Neural cell (in vitro differentiated cells): Measurements from ENCODE around the gene SMIM22. TPM values are rescaled to one million over a fixed set of nuclear protein-coding genes. Genes with fewer than 3 reads are reported as not detected.

Experiments
- H2AFZ ChIP-seq: fragments of 200-600, 300-800 bp; sonication (generic), shearing (Covaris generic); 2 replicates; pipeline ENCODE4 v1.6.0; 2014; ENCODE audit warnings: low read depth, mild to moderate bottlenecking, antibody characterized with exemption, low read length, moderate library complexity
- H3F3A ChIP-seq: fragments of 200-600 bp; shearing (Covaris generic); 2 replicates; pipeline ENCODE4 v1.6.1; 2016; ENCODE audit warnings: mild to moderate bottlenecking, moderate library complexity, mixed read lengths, antibody characterized with exemption, low read length; ENCODE audit not compliant: insufficient read depth, poor library complexity, severe bottlenecking
- H3K27ac ChIP-seq: fragments of 200-600, 300-800 bp; sonication (generic), shearing (Covaris generic); 2 replicates; pipeline ENCODE4 v1.5.1; 2014; ENCODE audit warnings: mild to moderate bottlenecking, low read length, moderate library complexity
- H3K27me3 ChIP-seq: fragments of 300-800, 200-600 bp; sonication (generic), shearing (Covaris generic); 2 replicates; pipeline ENCODE4 v1.6.0; 2014; ENCODE audit warnings: mild to moderate bottlenecking, low read depth, low read length, moderate library complexity; ENCODE audit not compliant: insufficient read depth
- H3K36me3 ChIP-seq: fragments of 300-800, 200-600 bp; sonication (generic), shearing (Covaris generic); 2 replicates; pipeline ENCODE4 v1.5.1; 2014; ENCODE audit warnings: mild to moderate bottlenecking, antibody characterized with exemption, low read length, moderate library complexity; ENCODE audit not compliant: insufficient read depth
- H3K4me2 ChIP-seq: fragments of 300-800, 200-600 bp; sonication (generic), shearing (Covaris generic); 2 replicates; pipeline ENCODE4 v1.6.0; 2014; ENCODE audit warnings: mild to moderate bottlenecking, low read length
- H3K4me3 ChIP-seq: fragments of 300-800, 200-600 bp; sonication (generic), shearing (Covaris generic); 2 replicates; pipeline ENCODE4 v1.5.1; 2014; ENCODE audit warnings: mild to moderate bottlenecking, low read length, moderate library complexity
- H3K79me2 ChIP-seq: fragments of 200-600 bp; shearing (Covaris generic); replicated peaks from 2 replicates; pipeline ENCODE4 v1.6.0; 2014; ENCODE audit warnings: mild to moderate bottlenecking, low read length, moderate library complexity; ENCODE audit not compliant: insufficient read depth
- H3K9ac ChIP-seq: fragments of 300-800, 200-600 bp; sonication (generic), shearing (Covaris generic); 2 replicates; pipeline ENCODE4 v1.6.1; 2016; ENCODE audit warnings: mild to moderate bottlenecking, low read length, mixed read lengths
- H3K9me2 ChIP-seq: fragments of 200-600 bp; shearing (Covaris generic); 2 replicates; pipeline ENCODE4 v1.6.1; 2016; ENCODE audit warnings: mild to moderate bottlenecking, low read length, mixed read lengths; ENCODE audit not compliant: insufficient read depth
- H3K9me3 ChIP-seq: fragments of 200-600, 300-800 bp; sonication (generic), shearing (Covaris generic); 2 replicates; pipeline ENCODE4 v1.6.1; 2016; ENCODE audit warnings: mild to moderate bottlenecking, mixed run types, low read length, moderate library complexity, mixed read lengths
- H4K20me1 ChIP-seq: fragments of 200-600 bp; shearing (Covaris generic); 2 replicates; pipeline ENCODE4 v1.6.1; 2016; ENCODE audit warnings: mild to moderate bottlenecking, mixed run types; ENCODE audit not compliant: insufficient read depth
- EP300 ChIP-seq: fragments of 450-650 bp; conservative IDR thresholded peaks from 2 replicates; pipeline ENCODE4 v1.6.1; 2014; ENCODE audit warnings: antibody characterized with exemption, mild to moderate bottlenecking, moderate library complexity; ENCODE audit not compliant: poor library complexity, severe bottlenecking
- EZH2 ChIP-seq: fragments of 200-600, 300-800 bp; shearing (Covaris generic), sonication (generic); IDR thresholded peaks from 2 replicates; pipeline ENCODE4 v1.6.1; 2014; ENCODE audit warnings: antibody characterized with exemption, low read length, borderline replicate concordance, mild to moderate bottlenecking; ENCODE audit not compliant: insufficient read depth, poor library complexity, severe bottlenecking
- MXI1 ChIP-seq: fragments of 450-650 bp; conservative IDR thresholded peaks from 2 replicates; pipeline ENCODE4 v1.6.1; 2014; ENCODE audit warnings: antibody characterized with exemption, mild to moderate bottlenecking; ENCODE audit not compliant: poor library complexity, severe bottlenecking
- POLR2AphosphoS5 ChIP-seq: IDR thresholded peaks from 2 replicates; pipeline ENCODE4 v1.6.1; 2012
- RAD21 ChIP-seq: fragments of 450-650 bp; conservative IDR thresholded peaks from 2 replicates; pipeline ENCODE4 v1.6.1; 2014; ENCODE audit warnings: antibody characterized with exemption, mild to moderate bottlenecking, moderate library complexity
- REST ChIP-seq: IDR thresholded peaks from 2 replicates; pipeline ENCODE4 v1.6.1; 2012; ENCODE audit warnings: borderline replicate concordance
- SMC3 ChIP-seq: fragments of 450-650 bp; conservative IDR thresholded peaks from 2 replicates; pipeline ENCODE4 v1.6.1; 2014; ENCODE audit warnings: antibody characterized with exemption, mild to moderate bottlenecking, moderate library complexity; ENCODE audit not compliant: poor library complexity
- TAF1 ChIP-seq: IDR thresholded peaks from 2 replicates; pipeline ENCODE4 v1.6.1; 2012; ENCODE audit warnings: low read depth
- polyA plus RNA-seq: library from polyadenylated mRNA; depleted of rRNA; stranded (reverse); fragments of >200 nt; gene quantifications from 2 replicates; pipeline ENCODE4 v1.2.3, GENCODE V29; 2014
- TF ChIP-seq, protein P1 (sequence below): fragments of 450-650 bp; IDR thresholded peaks from 2 replicates; pipeline ENCODE4 v1.5.1; 2014; ENCODE audit warnings: antibody characterized with exemption, mild to moderate bottlenecking, moderate library complexity; ENCODE audit not compliant: poor library complexity, severe bottlenecking

SMIM22 gene
- polyA plus RNA-seq, 1 donor from 2014 or later, result not detected

- H3K9ac ChIP-seq, result peak overlapping the region; percentile 83
- H3K4me2 ChIP-seq, result peak overlapping the region; percentile 99
- peak overlapping the region; percentile 86 for H3K27ac ChIP-seq
- H3F3A ChIP-seq, result no peaks in the 10 kb centered on the region
- no peaks in the 10 kb centered on the region for H3K36me3 ChIP-seq
- no peaks in the 10 kb centered on the region for H3K9me3 ChIP-seq
- peak overlapping the region; percentile 83 for H2AFZ ChIP-seq
- no peak for TF ChIP-seq EP300
- no peak for TF ChIP-seq EZH2
- TF ChIP-seq POLR2AphosphoS5, result no peak
- TF ChIP-seq SMC3, result no peak
- TF ChIP-seq, protein P1, sequence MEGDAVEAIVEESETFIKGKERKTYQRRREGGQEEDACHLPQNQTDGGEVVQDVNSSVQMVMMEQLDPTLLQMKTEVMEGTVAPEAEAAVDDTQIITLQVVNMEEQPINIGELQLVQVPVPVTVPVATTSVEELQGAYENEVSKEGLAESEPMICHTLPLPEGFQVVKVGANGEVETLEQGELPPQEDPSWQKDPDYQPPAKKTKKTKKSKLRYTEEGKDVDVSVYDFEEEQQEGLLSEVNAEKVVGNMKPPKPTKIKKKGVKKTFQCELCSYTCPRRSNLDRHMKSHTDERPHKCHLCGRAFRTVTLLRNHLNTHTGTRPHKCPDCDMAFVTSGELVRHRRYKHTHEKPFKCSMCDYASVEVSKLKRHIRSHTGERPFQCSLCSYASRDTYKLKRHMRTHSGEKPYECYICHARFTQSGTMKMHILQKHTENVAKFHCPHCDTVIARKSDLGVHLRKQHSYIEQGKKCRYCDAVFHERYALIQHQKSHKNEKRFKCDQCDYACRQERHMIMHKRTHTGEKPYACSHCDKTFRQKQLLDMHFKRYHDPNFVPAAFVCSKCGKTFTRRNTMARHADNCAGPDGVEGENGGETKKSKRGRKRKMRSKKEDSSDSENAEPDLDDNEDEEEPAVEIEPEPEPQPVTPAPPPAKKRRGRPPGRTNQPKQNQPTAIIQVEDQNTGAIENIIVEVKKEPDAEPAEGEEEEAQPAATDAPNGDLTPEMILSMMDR, result no peak
- no peak for TF ChIP-seq REST
- no peak for TF ChIP-seq MXI1
- peak overlapping the region; percentile 92 for H3K4me3 ChIP-seq
- no peaks in the 10 kb centered on the region for H4K20me1 ChIP-seq
- no peaks in the 10 kb centered on the region for H3K79me2 ChIP-seq
- H3K27me3 ChIP-seq, result no peaks in the 10 kb centered on the region
- H3K9me2 ChIP-seq, result no peaks in the 10 kb centered on the region
Measured at GRCh38 chr16:4803401-4803844, 8.3 kb downstream of the SMIM22 start.

DNA sequence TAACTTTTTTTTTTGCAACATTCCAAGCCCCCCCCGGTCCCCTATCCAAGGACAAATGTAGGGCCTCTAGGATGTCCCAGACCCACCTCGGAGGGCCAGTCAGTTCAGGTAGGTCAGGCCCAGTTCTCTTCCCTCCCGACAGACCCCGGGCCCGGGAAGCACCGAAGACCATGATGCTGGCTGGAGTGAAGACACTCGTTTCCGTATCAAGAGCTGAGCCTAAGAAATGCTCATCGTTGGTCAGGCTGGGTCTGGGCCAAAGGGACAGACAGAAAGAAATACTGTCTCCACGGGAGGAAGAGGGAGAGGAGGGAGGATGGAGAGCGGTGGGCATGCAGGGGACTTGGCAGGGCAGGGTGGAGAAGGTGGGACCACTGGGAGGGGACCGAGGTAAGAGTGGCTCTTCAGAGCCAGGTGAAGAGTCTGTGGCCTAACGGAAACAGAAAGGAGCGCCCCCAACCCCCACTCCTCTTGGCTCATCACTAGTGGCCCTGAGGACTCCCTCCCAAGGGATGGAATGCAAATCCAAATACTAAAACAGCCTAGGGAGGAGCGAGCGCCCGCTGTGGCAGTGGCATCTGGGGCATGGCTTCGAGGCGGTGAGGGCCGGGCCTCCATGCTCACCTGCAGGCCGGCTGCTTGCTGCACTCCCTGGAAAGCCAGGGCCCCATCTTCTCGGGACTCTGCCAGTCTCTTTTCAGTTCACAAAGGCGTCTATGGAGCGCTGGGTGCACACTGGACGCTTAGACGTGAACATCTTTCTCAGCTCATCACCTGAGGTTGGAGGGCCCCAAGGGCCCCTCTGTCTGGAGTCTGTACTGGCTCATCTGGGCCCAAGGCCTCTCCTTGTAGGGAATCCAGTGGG, 9.0 kb downstream of the SMIM22 start:
- Histone ChIP-seq H3K79me2 (no peaks in the 10 kb centered on the region), H3K4me3 (no peak overlapping the region), H3K9ac (peak overlapping the region; percentile 83), H4K20me1 (no peaks in the 10 kb centered on the region), H3K9me3 (no peaks in the 10 kb centered on the region), H3K27me3 (no peaks in the 10 kb centered on the region), H3K27ac (peak overlapping the region; percentile 86), H3K36me3 (no peaks in the 10 kb centered on the region), H3K4me2 (no peak overlapping the region), H2AFZ (no peak overlapping the region), H3F3A (no peaks in the 10 kb centered on the region), H3K9me2 (no peaks in the 10 kb centered on the region)
- TF ChIP-seq REST (no peak), SMC3 (no peak), POLR2AphosphoS5 (no peak), TAF1 (no peak), EP300 (no peak), MXI1 (no peak), EZH2 (no peak), RAD21 (no peak)
- TF ChIP-seq, protein P1, result no peak
